HCT116 (cell line): ENCODE data around the gene PLXNB3. TPM values are rescaled to one million over a fixed set of nuclear protein-coding genes. Genes with fewer than 3 reads are reported as not detected.

ENCODE experiments used
- ATAC-seq: fragments of 200-7000 bp; cut with Tn5 transposase; 2 replicates; pipeline ENCODE4 v1.9.1; 2020; ENCODE audit warnings: mild to moderate bottlenecking, moderate library complexity
- BruUV-seq: library from RNA; stranded (reverse); fragments of 400-500 nt; replicated peaks from 2 replicates; lab custom pipeline; 2021; lab: Mats Ljungman, UMichigan
- CTCF ChIA-PET: fragments of 300-600 bp; sonication (Branson Sonifier 250); formaldehyde crosslinking; loops from one replicate; lab custom pipeline; 2021; ENCODE audit warnings: antibody characterized with exemption; lab: Charles Lee
- POLR2A ChIA-PET: fragments of 300-600, 350-600 bp; sonication (Branson Sonifier 250); formaldehyde crosslinking; loops from one replicate; lab custom pipeline; 2021; ENCODE audit warnings: antibody characterized with exemption; lab: Charles Lee
- RAD21 ChIA-PET, 2 experiments: fragments of 300-600 bp; sonication (Branson Sonifier 250); formaldehyde crosslinking; loops; one replicate each; lab custom pipeline; 2023; ENCODE audit warnings: low total read pairs in 2 of 2; ENCODE audit not compliant: uncharacterized antibody in 2 of 2, unreplicated experiment in 2 of 2, low non-redundant PET in 1 of 2; lab: Charles Lee
- DNase-seq: peaks from one replicate; pipeline ENCODE4 v3.0.0-alpha.2; 2010; ENCODE audit warnings: low read depth, low spot score
- H2AFZ ChIP-seq: fragments of 200-600 bp; shearing (Covaris generic), sonication (generic); 2 replicates; pipeline ENCODE4 v1.6.1; 2017; ENCODE audit warnings: low read depth, mixed run types, mixed read lengths, antibody characterized with exemption, low read length; ENCODE audit not compliant: poor library complexity, severe bottlenecking
- H3K27ac ChIP-seq: 2 replicates; pipeline ENCODE4 v1.5.1; 2012; ENCODE audit warnings: low read depth, low read length
- H3K27me3 ChIP-seq: fragments of 200-600 bp; sonication (generic); 2 replicates; pipeline ENCODE4 v1.6.1; 2016; ENCODE audit warnings: mixed run types, low read length, mixed read lengths; ENCODE audit not compliant: insufficient read depth
- H3K36me3 ChIP-seq, 2 experiments: fragments of 200-500 bp in 1 of 2; fragments of 200-600 bp in 1 of 2; sonication (Bioruptor generic) in 1 of 2; sonication (generic) in 1 of 2; 2 replicates each; pipeline versions ENCODE4 v1.5.1 to v1.6.1; 2014 to 2016; ENCODE audit warnings: low read length in 2 of 2, inconsistent platforms in 1 of 2, mixed read lengths in 1 of 2, mixed run types in 1 of 2; ENCODE audit not compliant: insufficient read depth in 2 of 2, control insufficient read depth in 1 of 2
- H3K4me1 ChIP-seq, 2 experiments: fragments of 200-600 bp in 1 of 2; sonication (generic) in 1 of 2; 2 replicates each; pipeline versions ENCODE4 v1.5.1 to v1.6.1; 2012 to 2017; ENCODE audit warnings: low read length in 2 of 2, inconsistent platforms in 1 of 2, mild to moderate bottlenecking in 1 of 2, mixed read lengths in 1 of 2, mixed run types in 1 of 2, moderate library complexity in 1 of 2; ENCODE audit not compliant: insufficient read depth in 2 of 2, control insufficient read depth in 1 of 2
- H3K4me2 ChIP-seq: fragments of 200-600 bp; sonication (generic); 2 replicates; pipeline ENCODE4 v1.6.1; 2017; ENCODE audit warnings: mixed run types, low read length, mixed read lengths
- H3K4me3 ChIP-seq, 2 experiments: fragments of 200-600 bp in 1 of 2; sonication (generic) in 1 of 2; replicated peaks in 1 of 2; 2 replicates each; pipeline ENCODE4 v1.5.1; 2011 to 2016; ENCODE audit warnings: low read length in 2 of 2, control low read depth in 1 of 2, low read depth in 1 of 2, mild to moderate bottlenecking in 1 of 2, mixed read lengths in 1 of 2, mixed run types in 1 of 2
- H3K79me2 ChIP-seq: fragments of 200-600 bp; sonication (generic); 2 replicates; pipeline ENCODE4 v1.6.1; 2017; ENCODE audit warnings: mild to moderate bottlenecking, mixed run types, low read length, moderate library complexity, mixed read lengths; ENCODE audit not compliant: insufficient read depth
- H3K9ac ChIP-seq: fragments of 200-600 bp; sonication (generic); 2 replicates; pipeline ENCODE4 v1.6.1; 2016; ENCODE audit warnings: low read length, mixed read lengths
- H3K9me2 ChIP-seq: fragments of 200-600 bp; sonication (generic), shearing (Covaris generic); 2 replicates; pipeline ENCODE4 v1.6.1; 2017; ENCODE audit warnings: mixed run types, mild to moderate bottlenecking, moderate library complexity; ENCODE audit not compliant: insufficient read depth
- H3K9me3 ChIP-seq, 2 experiments: fragments of 200-500 bp in 1 of 2; fragments of 200-600 bp in 1 of 2; sonication (Bioruptor generic) in 1 of 2; sonication (generic) in 1 of 2; 2 replicates each; pipeline ENCODE4 v1.6.1; 2014 to 2017; ENCODE audit warnings: low read length in 2 of 2, mixed read lengths in 2 of 2, inconsistent platforms in 1 of 2, low read depth in 1 of 2, mild to moderate bottlenecking in 1 of 2, mixed run types in 1 of 2, moderate library complexity in 1 of 2; ENCODE audit not compliant: control insufficient read depth in 1 of 2, insufficient read depth in 1 of 2
- H4K20me1 ChIP-seq: fragments of 200-600 bp; sonication (generic), shearing (Covaris generic); 2 replicates; pipeline ENCODE4 v1.6.1; 2017; ENCODE audit warnings: mixed run types, mild to moderate bottlenecking, moderate library complexity; ENCODE audit not compliant: insufficient read depth
- CEBPB ChIP-seq: IDR thresholded peaks from 2 replicates; pipeline ENCODE4 v1.6.1; 2012; ENCODE audit warnings: low read depth
- EZH2 ChIP-seq: fragments of 200-600 bp; sonication (generic); IDR thresholded peaks from 2 replicates; pipeline ENCODE4 v1.6.1; 2017; ENCODE audit warnings: antibody characterized with exemption, mixed run types
- RAD21 ChIP-seq: IDR thresholded peaks from 2 replicates; pipeline ENCODE4 v1.6.1; 2012; ENCODE audit warnings: low read depth, mild to moderate bottlenecking
- TCF7L2 ChIP-seq: IDR thresholded peaks from 2 replicates; pipeline ENCODE4 v1.7.0; 2011; ENCODE audit warnings: borderline replicate concordance, inconsistent platforms; ENCODE audit not compliant: insufficient read depth, insufficient read length; ENCODE audit errors: extremely low read depth
- ZBTB33 ChIP-seq: IDR thresholded peaks from 2 replicates; pipeline ENCODE4 v1.6.1; 2011; ENCODE audit warnings: mild to moderate bottlenecking, low read length, moderate library complexity; ENCODE audit not compliant: insufficient replicate concordance; ENCODE audit errors: extremely low read depth
- intact Hi-C: fragments of 100-400 bp; cut with micrococcal nuclease; formaldehyde crosslinking; loops from 2 replicates; pipeline ENCODE4 v1.10.0; 2022
- total RNA-seq: library from RNA; stranded (reverse); gene quantifications from one replicate; pipeline ENCODE4 v1.2.1, GENCODE V29; 2021; ENCODE audit not compliant: unreplicated experiment

Gene PLXNB3
- total RNA-seq, 1 experiment from 2014 or later = 4.8 TPM

- no peak for ATAC-seq
- no peaks in the 10 kb centered on the region; a peak in 1 of 4 replicates for H3K4me1 ChIP-seq
- RAD21 ChIA-PET = no interaction called here
- no peak overlapping the region for H2AFZ ChIP-seq
- H3K9ac ChIP-seq = no peak overlapping the region
- no peaks in the 10 kb centered on the region for H3K36me3 ChIP-seq
- no peaks in the 10 kb centered on the region for H3K27me3 ChIP-seq
- DNase-seq = no peak
- no peaks in the 10 kb centered on the region for H3K9me3 ChIP-seq
- no TSS peak for BruUV-seq
- intact Hi-C loops = no loop called here
- no peaks in the 10 kb centered on the region for H3K79me2 ChIP-seq
- POLR2A ChIA-PET = no interaction called here
- H3K9me2 ChIP-seq = no peaks in the 10 kb centered on the region
- no peaks in the 10 kb centered on the region for H4K20me1 ChIP-seq
- TF ChIP-seq ZBTB33 (no peak), EZH2 (no peak), RAD21 (no peak), TCF7L2 (no peak), CEBPB (no peak)
- no peak overlapping the region for H3K4me2 ChIP-seq
- no peak overlapping the region for H3K4me3 ChIP-seq
- H3K27ac ChIP-seq = no peak overlapping the region
- CTCF ChIA-PET = no interaction called here
These were observed 6.8 kb downstream of the PLXNB3 start for GRCh38 chrX:153770601-153771414.
